HCT116 (cell line): ENCODE results near the gene OTUD3. TPM values are rescaled to one million over a fixed set of nuclear protein-coding genes. Genes with fewer than 3 reads are reported as not detected.

Experiments used
- ATAC-seq: fragments of 200-7000 bp; cut with Tn5 transposase; 2 replicates; pipeline ENCODE4 v1.9.1; 2020; ENCODE audit warnings: mild to moderate bottlenecking, moderate library complexity
- BruUV-seq: library from RNA; stranded (reverse); fragments of 400-500 nt; replicated peaks from 2 replicates; lab custom pipeline; 2021; lab: Mats Ljungman, UMichigan
- CTCF ChIA-PET: fragments of 300-600 bp; sonication (Branson Sonifier 250); formaldehyde crosslinking; loops from one replicate; lab custom pipeline; 2021; ENCODE audit warnings: antibody characterized with exemption; lab: Charles Lee
- POLR2A ChIA-PET: fragments of 300-600, 350-600 bp; sonication (Branson Sonifier 250); formaldehyde crosslinking; loops from one replicate; lab custom pipeline; 2021; ENCODE audit warnings: antibody characterized with exemption; lab: Charles Lee
- RAD21 ChIA-PET, 2 experiments: fragments of 300-600 bp; sonication (Branson Sonifier 250); formaldehyde crosslinking; loops; one replicate each; lab custom pipeline; 2023; ENCODE audit warnings: low total read pairs in 2 of 2; ENCODE audit not compliant: uncharacterized antibody in 2 of 2, unreplicated experiment in 2 of 2, low non-redundant PET in 1 of 2; lab: Charles Lee
- DNase-seq: peaks from one replicate; pipeline ENCODE4 v3.0.0-alpha.2; 2010; ENCODE audit warnings: low read depth, low spot score
- H2AFZ ChIP-seq: fragments of 200-600 bp; shearing (Covaris generic), sonication (generic); 2 replicates; pipeline ENCODE4 v1.6.1; 2017; ENCODE audit warnings: low read depth, mixed run types, mixed read lengths, antibody characterized with exemption, low read length; ENCODE audit not compliant: poor library complexity, severe bottlenecking
- H3K27ac ChIP-seq: 2 replicates; pipeline ENCODE4 v1.5.1; 2012; ENCODE audit warnings: low read depth, low read length
- H3K27me3 ChIP-seq: fragments of 200-600 bp; sonication (generic); 2 replicates; pipeline ENCODE4 v1.6.1; 2016; ENCODE audit warnings: mixed run types, low read length, mixed read lengths; ENCODE audit not compliant: insufficient read depth
- H3K36me3 ChIP-seq, 2 experiments: fragments of 200-500 bp in 1 of 2; fragments of 200-600 bp in 1 of 2; sonication (Bioruptor generic) in 1 of 2; sonication (generic) in 1 of 2; 2 replicates each; pipeline versions ENCODE4 v1.5.1 to v1.6.1; 2014 to 2016; ENCODE audit warnings: low read length in 2 of 2, inconsistent platforms in 1 of 2, mixed read lengths in 1 of 2, mixed run types in 1 of 2; ENCODE audit not compliant: insufficient read depth in 2 of 2, control insufficient read depth in 1 of 2
- H3K4me1 ChIP-seq, 2 experiments: fragments of 200-600 bp in 1 of 2; sonication (generic) in 1 of 2; 2 replicates each; pipeline versions ENCODE4 v1.5.1 to v1.6.1; 2012 to 2017; ENCODE audit warnings: low read length in 2 of 2, inconsistent platforms in 1 of 2, mild to moderate bottlenecking in 1 of 2, mixed read lengths in 1 of 2, mixed run types in 1 of 2, moderate library complexity in 1 of 2; ENCODE audit not compliant: insufficient read depth in 2 of 2, control insufficient read depth in 1 of 2
- H3K4me2 ChIP-seq: fragments of 200-600 bp; sonication (generic); 2 replicates; pipeline ENCODE4 v1.6.1; 2017; ENCODE audit warnings: mixed run types, low read length, mixed read lengths
- H3K4me3 ChIP-seq, 2 experiments: fragments of 200-600 bp in 1 of 2; sonication (generic) in 1 of 2; replicated peaks in 1 of 2; 2 replicates each; pipeline ENCODE4 v1.5.1; 2011 to 2016; ENCODE audit warnings: low read length in 2 of 2, control low read depth in 1 of 2, low read depth in 1 of 2, mild to moderate bottlenecking in 1 of 2, mixed read lengths in 1 of 2, mixed run types in 1 of 2
- H3K79me2 ChIP-seq: fragments of 200-600 bp; sonication (generic); 2 replicates; pipeline ENCODE4 v1.6.1; 2017; ENCODE audit warnings: mild to moderate bottlenecking, mixed run types, low read length, moderate library complexity, mixed read lengths; ENCODE audit not compliant: insufficient read depth
- H3K9ac ChIP-seq: fragments of 200-600 bp; sonication (generic); 2 replicates; pipeline ENCODE4 v1.6.1; 2016; ENCODE audit warnings: low read length, mixed read lengths
- H3K9me2 ChIP-seq: fragments of 200-600 bp; sonication (generic), shearing (Covaris generic); 2 replicates; pipeline ENCODE4 v1.6.1; 2017; ENCODE audit warnings: mixed run types, mild to moderate bottlenecking, moderate library complexity; ENCODE audit not compliant: insufficient read depth
- H3K9me3 ChIP-seq, 2 experiments: fragments of 200-500 bp in 1 of 2; fragments of 200-600 bp in 1 of 2; sonication (Bioruptor generic) in 1 of 2; sonication (generic) in 1 of 2; 2 replicates each; pipeline ENCODE4 v1.6.1; 2014 to 2017; ENCODE audit warnings: low read length in 2 of 2, mixed read lengths in 2 of 2, inconsistent platforms in 1 of 2, low read depth in 1 of 2, mild to moderate bottlenecking in 1 of 2, mixed run types in 1 of 2, moderate library complexity in 1 of 2; ENCODE audit not compliant: control insufficient read depth in 1 of 2, insufficient read depth in 1 of 2
- H4K20me1 ChIP-seq: fragments of 200-600 bp; sonication (generic), shearing (Covaris generic); 2 replicates; pipeline ENCODE4 v1.6.1; 2017; ENCODE audit warnings: mixed run types, mild to moderate bottlenecking, moderate library complexity; ENCODE audit not compliant: insufficient read depth
- ATF3 ChIP-seq: IDR thresholded peaks from 2 replicates; pipeline ENCODE4 v1.6.1; 2012
- CBX3 ChIP-seq: IDR thresholded peaks from 2 replicates; pipeline ENCODE4 v1.6.1; 2012; ENCODE audit warnings: low read depth
- CEBPB ChIP-seq: IDR thresholded peaks from 2 replicates; pipeline ENCODE4 v1.6.1; 2012; ENCODE audit warnings: low read depth
- EZH2 ChIP-seq: fragments of 200-600 bp; sonication (generic); IDR thresholded peaks from 2 replicates; pipeline ENCODE4 v1.6.1; 2017; ENCODE audit warnings: antibody characterized with exemption, mixed run types
- POLR2AphosphoS5 ChIP-seq: IDR thresholded peaks from 2 replicates; pipeline ENCODE4 v1.6.1; 2011; ENCODE audit warnings: mild to moderate bottlenecking, low read depth, low read length, moderate library complexity
- REST ChIP-seq: IDR thresholded peaks from 2 replicates; pipeline ENCODE4 v1.6.1; 2012; ENCODE audit warnings: low read depth
- SIN3A ChIP-seq: IDR thresholded peaks from 2 replicates; pipeline ENCODE4 v1.6.1; 2012; ENCODE audit warnings: low read depth
- SRF ChIP-seq: IDR thresholded peaks from 2 replicates; pipeline ENCODE4 v1.6.1; 2012; ENCODE audit warnings: low read depth
- TCF7L2 ChIP-seq: IDR thresholded peaks from 2 replicates; pipeline ENCODE4 v1.7.0; 2011; ENCODE audit warnings: borderline replicate concordance, inconsistent platforms; ENCODE audit not compliant: insufficient read depth, insufficient read length; ENCODE audit errors: extremely low read depth
- ZFX ChIP-seq: fragments of 450-650 bp; IDR thresholded peaks from 2 replicates; pipeline ENCODE4 v1.6.1; 2017
- ZNF274 ChIP-seq: fragments of 200-500 bp; sonication (Bioruptor generic); IDR thresholded peaks from 2 replicates; pipeline ENCODE4 v1.6.1; 2014; ENCODE audit warnings: mild to moderate bottlenecking, low read depth, low read length, inconsistent platforms
- intact Hi-C: fragments of 100-400 bp; cut with micrococcal nuclease; formaldehyde crosslinking; loops from 2 replicates; pipeline ENCODE4 v1.10.0; 2022
- total RNA-seq: library from RNA; stranded (reverse); gene quantifications from one replicate; pipeline ENCODE4 v1.2.1, GENCODE V29; 2021; ENCODE audit not compliant: unreplicated experiment

The OTUD3 gene
- total RNA-seq, 1 experiment from 2014 or later: 15.0 TPM

- H3K4me1 ChIP-seq: no peaks in the 10 kb centered on the region
- H3K9ac ChIP-seq: no peak overlapping the region
- H3K4me3 ChIP-seq: no peak overlapping the region
- H4K20me1 ChIP-seq: no peaks in the 10 kb centered on the region
- no peak overlapping the region for H3K4me2 ChIP-seq
- H2AFZ ChIP-seq: no peak overlapping the region
- intact Hi-C loops: no loop called here
- H3K9me2 ChIP-seq: no peaks in the 10 kb centered on the region
- POLR2A ChIA-PET: no interaction called here
- ATAC-seq: no peak
- CTCF ChIA-PET: no interaction called here
- H3K9me3 ChIP-seq: no peaks in the 10 kb centered on the region
- RAD21 ChIA-PET: no interaction called here
- no peak for TF ChIP-seq EZH2
- TF ChIP-seq ATF3: no peak
- TF ChIP-seq REST: no peak
- TF ChIP-seq ZFX: no peak
- no peak for TF ChIP-seq ZNF274
- no peak for TF ChIP-seq TCF7L2
- TF ChIP-seq SRF: no peak
- no peak for TF ChIP-seq CEBPB
- no peak for TF ChIP-seq SIN3A
- no peak for TF ChIP-seq CBX3
- TF ChIP-seq POLR2AphosphoS5: no peak
- no peak overlapping the region for H3K27ac ChIP-seq
- DNase-seq: no peak
- H3K79me2 ChIP-seq: no peaks in the 10 kb centered on the region
- no peaks in the 10 kb centered on the region for H3K27me3 ChIP-seq
- BruUV-seq: no TSS peak
- H3K36me3 ChIP-seq: no peaks in the 10 kb centered on the region
Measured at GRCh38 chr1:19941206-19941568, 59.0 kb downstream of the OTUD3 start.
